Measurements from ENCODE around the gene PTPN14.

Gene PTPN14

GRCh38 chr1:214505134-214505533 lies 46.3 kb downstream of the PTPN14 start:
- Histone ChIP-seq H3F3A (ENCODE audit: insufficient read depth, low read length) (no peaks in the 10 kb centered on the region), H3K4me2 (ENCODE audit: low read depth, low read length) (no peak overlapping the region), H3K27ac (ENCODE audit: low read length) (no peak overlapping the region), H3K79me2 (ENCODE audit: low read length) (no peaks in the 10 kb centered on the region), H3K36me3 (replicated peaks; ENCODE audit: insufficient read depth, low read length) (no peaks in the 10 kb centered on the region), H3K9ac (ENCODE audit: low read length) (no peak overlapping the region), H3K4me1 (ENCODE audit: low read length) (no peaks in the 10 kb centered on the region), H3K9me3 (replicated peaks; ENCODE audit: insufficient read depth, low read length) (no peaks in the 10 kb centered on the region), H3K9me2 (replicated peaks; ENCODE audit: insufficient read depth, low read length) (no peaks in the 10 kb centered on the region), H3K4me3 (ENCODE audit: low read length) (no peak overlapping the region), H4K20me1 (ENCODE audit: insufficient read depth, low read length) (no peaks in the 10 kb centered on the region), H3K27me3 (replicated peaks; ENCODE audit: insufficient read depth, low read length) (no peaks in the 10 kb centered on the region), H2AFZ (ENCODE audit: low read length) (no peak overlapping the region)
- TF ChIP-seq EZH2phosphoT487 (IDR thresholded peaks at IDR 0.05; ENCODE audit: low read length) (no peak), CTCF (IDR thresholded peaks at IDR 0.05; ENCODE audit: low read length) (no peak), EZH2 (optimal IDR thresholded peaks at IDR 0.05; ENCODE audit: low read depth, low read length) (no peak)
- DNase-seq = no peak

GRCh38 chr1:214504330-214504729 lies 47.1 kb downstream of the PTPN14 start:
- Histone ChIP-seq H3K9me3 (replicated peaks; ENCODE audit: insufficient read depth, low read length) (no peaks in the 10 kb centered on the region), H3K79me2 (ENCODE audit: low read length) (no peaks in the 10 kb centered on the region), H3K36me3 (replicated peaks; ENCODE audit: insufficient read depth, low read length) (no peaks in the 10 kb centered on the region), H3K4me2 (ENCODE audit: low read depth, low read length) (no peak overlapping the region), H3K27ac (ENCODE audit: low read length) (no peak overlapping the region), H3K4me3 (ENCODE audit: low read length) (no peak overlapping the region), H3F3A (ENCODE audit: insufficient read depth, low read length) (no peaks in the 10 kb centered on the region), H4K20me1 (ENCODE audit: insufficient read depth, low read length) (no peaks in the 10 kb centered on the region), H2AFZ (ENCODE audit: low read length) (no peak overlapping the region), H3K27me3 (replicated peaks; ENCODE audit: insufficient read depth, low read length) (no peaks in the 10 kb centered on the region), H3K4me1 (ENCODE audit: low read length) (no peaks in the 10 kb centered on the region), H3K9ac (ENCODE audit: low read length) (no peak overlapping the region), H3K9me2 (replicated peaks; ENCODE audit: insufficient read depth, low read length) (no peaks in the 10 kb centered on the region)
- TF ChIP-seq CTCF (IDR thresholded peaks at IDR 0.05; ENCODE audit: low read length) = no peak
- no peak for TF ChIP-seq EZH2phosphoT487 (IDR thresholded peaks at IDR 0.05; ENCODE audit: low read length)
- no peak for TF ChIP-seq EZH2 (optimal IDR thresholded peaks at IDR 0.05; ENCODE audit: low read depth, low read length)
- DNase-seq = no peak

- Histone ChIP-seq H3K36me3 (replicated peaks; ENCODE audit: insufficient read depth, low read length) (no peaks in the 10 kb centered on the region), H4K20me1 (ENCODE audit: insufficient read depth, low read length) (no peaks in the 10 kb centered on the region), H3K4me2 (ENCODE audit: low read depth, low read length) (no peak overlapping the region), H3K4me3 (ENCODE audit: low read length) (no peak overlapping the region), H2AFZ (ENCODE audit: low read length) (no peak overlapping the region), H3K27ac (ENCODE audit: low read length) (no peak overlapping the region), H3K9me3 (replicated peaks; ENCODE audit: insufficient read depth, low read length) (no peaks in the 10 kb centered on the region), H3F3A (ENCODE audit: insufficient read depth, low read length) (no peaks in the 10 kb centered on the region), H3K4me1 (ENCODE audit: low read length) (no peaks in the 10 kb centered on the region), H3K79me2 (ENCODE audit: low read length) (no peaks in the 10 kb centered on the region), H3K27me3 (replicated peaks; ENCODE audit: insufficient read depth, low read length) (no peaks in the 10 kb centered on the region), H3K9ac (ENCODE audit: low read length) (no peak overlapping the region), H3K9me2 (replicated peaks; ENCODE audit: insufficient read depth, low read length) (no peaks in the 10 kb centered on the region)
- TF ChIP-seq CTCF (IDR thresholded peaks at IDR 0.05; ENCODE audit: low read length) = no peak
- TF ChIP-seq EZH2 (optimal IDR thresholded peaks at IDR 0.05; ENCODE audit: low read depth, low read length) = no peak
- TF ChIP-seq EZH2phosphoT487 (IDR thresholded peaks at IDR 0.05; ENCODE audit: low read length) = no peak
- no peak for DNase-seq
These were observed 47.8 kb downstream of the PTPN14 start for GRCh38 chr1:214503553-214503952.
